Measurements from ENCODE around the gene SLC41A3.

Gene SLC41A3

DNA sequence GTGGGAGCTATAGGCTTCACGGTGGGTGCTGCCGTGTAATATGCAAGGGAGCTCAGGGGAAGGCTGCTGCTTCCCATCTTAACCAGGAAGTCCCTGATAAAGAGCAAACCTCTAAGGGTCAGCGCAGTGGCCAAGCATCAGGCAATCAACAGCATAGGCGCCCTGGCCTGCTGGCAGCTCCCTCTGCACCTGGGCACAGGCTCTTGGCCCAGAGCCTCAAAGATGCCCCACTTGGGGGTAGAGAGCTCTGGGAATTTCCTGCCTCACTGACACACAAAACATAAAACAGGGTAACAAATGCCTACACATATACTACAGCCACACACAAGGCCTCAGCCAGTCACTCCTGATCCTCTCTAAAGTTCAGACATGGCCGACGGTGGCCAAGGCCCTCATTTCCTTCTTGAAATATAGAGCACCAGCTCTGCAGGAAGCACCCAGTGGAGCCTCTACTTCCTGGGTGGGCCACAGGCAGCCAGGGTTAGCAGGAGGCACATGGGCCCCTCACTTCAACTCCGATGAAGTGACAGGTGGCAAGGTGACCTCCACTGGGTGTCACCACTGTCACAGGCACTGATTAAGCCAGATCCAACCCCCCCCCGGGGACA is 20.5 kb downstream of the SLC41A3 start:
- DNase-seq (ENCODE audit: low read depth, low spot score) = no peak

DNA sequence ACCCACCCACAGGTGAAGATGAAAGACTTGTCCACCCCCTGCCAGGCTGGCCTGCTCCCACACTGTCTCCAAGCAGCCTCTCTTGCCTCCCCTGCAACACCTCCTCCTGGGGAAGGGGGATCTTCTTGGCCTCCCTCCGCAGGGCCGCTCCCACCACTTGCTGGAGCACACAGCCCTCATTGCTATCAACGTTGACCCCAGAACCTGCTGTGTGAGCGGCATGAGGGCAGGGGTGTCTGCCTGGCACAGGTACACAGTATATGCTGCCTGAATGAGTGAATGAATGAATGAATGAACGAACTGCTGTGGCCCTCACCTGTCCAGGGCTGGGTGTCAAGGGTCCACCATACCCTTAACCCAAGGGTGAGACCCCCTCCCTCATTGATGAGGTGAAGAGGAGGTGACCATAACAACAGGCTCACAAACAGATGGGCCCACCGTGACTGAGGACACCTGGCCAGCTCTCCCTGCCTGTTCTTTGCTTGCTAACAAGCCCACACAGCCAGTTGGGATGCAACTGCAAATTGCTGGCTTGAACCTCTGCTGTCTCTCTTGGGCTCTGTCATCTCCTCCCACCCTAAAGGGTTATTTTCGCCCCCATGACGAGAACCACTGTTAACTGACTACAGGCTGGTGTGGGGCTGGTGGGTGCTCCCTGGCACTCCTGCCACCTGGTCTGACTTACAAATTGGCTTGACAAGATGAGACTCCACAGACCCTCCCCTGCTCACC is 22.5 kb downstream of the SLC41A3 start:
- no peak overlapping the region for H3K4me3 ChIP-seq (ENCODE audit: low read length)
- no peak for DNase-seq (ENCODE audit: low read depth, low spot score)

More for the DNA sequence above, 20.5 kb downstream of the SLC41A3 start:
- H3K4me3 ChIP-seq (ENCODE audit: low read length) = no peak overlapping the region

DNA sequence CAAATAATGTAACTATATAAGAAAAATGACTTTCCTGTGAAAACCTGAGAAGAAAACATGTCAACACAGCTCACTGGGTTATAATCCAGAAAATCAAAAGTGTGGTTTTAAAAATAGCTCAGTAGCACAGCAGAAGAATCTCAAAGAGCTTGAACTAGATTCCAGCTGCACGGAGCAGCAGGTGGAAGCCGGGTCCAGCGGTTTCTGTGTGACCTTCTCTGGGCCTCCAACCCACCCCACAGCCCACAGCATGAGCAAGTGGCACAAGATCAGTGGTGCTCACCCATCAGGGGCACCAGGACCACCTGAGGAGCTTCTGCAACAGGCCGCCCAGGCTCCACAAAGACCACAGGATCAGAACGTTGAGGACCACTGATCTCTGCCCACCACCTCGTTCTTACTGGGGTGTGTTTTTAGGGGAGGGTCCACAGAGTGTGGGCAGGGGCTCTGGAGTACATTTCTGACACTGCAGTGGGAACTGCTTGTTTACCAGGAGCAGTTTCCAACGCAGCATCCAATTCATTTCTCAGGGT is 23.2 kb downstream of the SLC41A3 start:
- no peak overlapping the region for H3K4me3 ChIP-seq (ENCODE audit: low read length)

DNA sequence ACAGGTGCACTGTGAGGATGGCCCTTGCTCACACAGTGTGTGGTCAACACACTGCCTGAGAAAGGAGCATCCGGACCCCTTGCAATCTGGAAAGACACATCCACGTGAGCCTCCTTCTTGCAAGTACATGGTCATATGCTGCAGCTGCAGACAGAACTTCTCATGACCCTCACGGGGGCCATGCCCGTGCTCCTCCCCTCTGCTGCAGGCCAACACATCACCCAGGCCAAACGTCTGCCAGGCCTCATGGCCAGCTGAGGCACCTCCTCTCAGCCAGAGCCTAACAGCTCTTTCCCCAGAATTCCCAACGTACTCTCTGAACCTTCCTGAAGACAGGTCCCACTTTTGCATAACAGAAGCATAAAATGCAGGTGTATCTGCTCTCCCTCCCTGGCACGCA is 25.3 kb downstream of the SLC41A3 start:
- no peak overlapping the region for H3K4me3 ChIP-seq (ENCODE audit: low read length)
- DNase-seq (ENCODE audit: low read depth, low spot score) = no peak

More for the DNA sequence above, 23.2 kb downstream of the SLC41A3 start:
- no peak for DNase-seq (ENCODE audit: low read depth, low spot score)

DNA sequence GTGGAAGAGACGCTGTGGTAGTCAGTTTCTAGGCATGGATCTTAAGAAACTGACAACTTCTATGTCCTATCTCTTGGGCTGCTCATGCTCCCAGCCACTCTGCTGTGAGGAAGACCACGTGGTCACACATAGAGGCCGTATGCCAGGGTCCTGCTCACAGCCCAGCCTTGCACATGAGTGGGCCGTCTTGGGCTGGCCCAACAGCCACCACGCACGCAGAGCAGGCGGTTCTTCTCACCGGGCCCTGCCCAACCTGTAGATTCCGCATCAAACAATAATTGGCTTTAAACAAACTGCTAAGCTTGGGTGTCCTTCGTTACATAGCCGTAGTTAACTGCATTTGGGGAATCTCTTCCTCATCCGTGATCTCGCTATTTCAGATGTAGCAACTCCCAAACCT is 26.0 kb downstream of the SLC41A3 start:
- no peak for DNase-seq (ENCODE audit: low read depth, low spot score)
- no peak overlapping the region for H3K4me3 ChIP-seq (ENCODE audit: low read length)

DNA sequence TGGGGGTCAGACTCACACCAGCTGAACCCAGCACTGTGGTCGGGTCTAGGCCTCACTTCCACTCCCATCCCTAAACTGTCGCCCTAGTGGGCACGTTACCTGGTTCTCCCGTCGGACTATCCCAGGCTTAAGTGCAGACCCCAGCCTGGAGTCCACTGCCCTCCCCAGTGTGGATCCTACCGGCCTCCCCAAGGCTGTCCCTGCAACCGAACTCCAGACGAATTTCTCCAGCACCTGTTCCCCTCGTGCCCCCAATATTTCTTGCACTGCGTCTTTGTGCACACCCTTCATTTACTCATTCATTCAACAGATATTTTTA is 26.5 kb downstream of the SLC41A3 start:
- DNase-seq (ENCODE audit: low read depth, low spot score) = no peak
- H3K4me3 ChIP-seq (ENCODE audit: low read length) = no peak overlapping the region

DNA sequence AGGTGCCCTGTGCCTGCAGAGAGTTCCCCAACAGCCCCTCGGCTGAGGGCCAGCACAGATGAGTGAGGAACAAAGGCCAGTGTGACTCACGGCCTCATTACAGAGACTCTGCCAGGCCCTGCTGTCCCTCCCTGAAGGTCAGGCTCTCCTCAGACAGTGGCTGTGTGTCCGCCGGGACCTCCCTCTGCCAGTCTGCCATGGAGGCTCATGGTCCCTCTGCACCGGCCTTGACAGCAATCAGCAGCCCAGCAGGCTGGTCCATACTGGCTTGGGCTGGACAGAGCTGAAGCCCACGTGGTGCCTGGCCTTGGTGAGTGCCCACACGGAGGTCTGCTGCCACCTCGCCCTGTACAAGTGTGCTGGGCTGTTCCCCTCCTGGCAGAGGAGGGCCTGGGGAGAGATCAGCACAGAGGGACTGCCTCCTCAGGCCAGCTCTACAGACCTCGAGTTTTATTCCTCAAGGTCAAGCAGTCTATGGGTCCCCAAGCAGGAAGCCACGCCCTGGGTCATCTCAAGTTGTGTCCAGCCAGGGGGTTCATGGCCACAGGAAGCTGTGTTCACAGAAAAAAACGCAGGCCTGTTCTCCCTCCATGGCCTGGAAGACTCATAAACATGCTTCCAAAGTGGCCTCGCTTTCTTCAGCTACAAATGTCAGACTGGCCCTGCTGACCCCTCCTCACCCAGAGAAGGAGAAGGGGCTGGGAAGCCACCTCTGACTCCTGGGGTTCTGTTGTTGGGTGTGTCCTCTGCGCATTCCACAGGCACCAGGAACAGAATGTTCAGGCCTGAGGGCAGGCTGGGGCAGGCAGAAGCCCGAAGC is 27.0 kb downstream of the SLC41A3 start:
- no peak for DNase-seq (ENCODE audit: low read depth, low spot score)
- no peak overlapping the region for H3K4me3 ChIP-seq (ENCODE audit: low read length)

DNA sequence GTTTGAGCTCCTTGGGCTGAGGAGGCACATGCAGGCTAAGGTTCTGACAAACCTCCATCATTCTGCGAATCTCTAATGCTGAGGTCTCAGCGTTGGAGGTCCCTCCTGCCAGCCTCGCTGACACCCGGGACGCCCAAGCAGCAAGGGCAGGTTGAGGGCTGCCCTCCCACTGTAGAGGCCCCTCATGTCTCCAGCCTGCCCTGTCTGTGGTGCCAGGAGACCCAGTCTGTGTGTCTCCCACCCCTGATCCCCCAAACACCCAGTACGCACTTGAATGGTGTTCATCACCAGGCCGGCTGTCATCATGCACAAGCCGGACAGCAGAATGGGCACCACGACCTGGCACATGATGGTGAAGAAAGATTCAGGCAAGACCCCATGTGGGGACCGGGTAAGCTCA is 27.8 kb downstream of the SLC41A3 start:
- no peak for DNase-seq (ENCODE audit: low read depth, low spot score)
- H3K4me3 ChIP-seq (ENCODE audit: low read length) = no peak overlapping the region

DNA sequence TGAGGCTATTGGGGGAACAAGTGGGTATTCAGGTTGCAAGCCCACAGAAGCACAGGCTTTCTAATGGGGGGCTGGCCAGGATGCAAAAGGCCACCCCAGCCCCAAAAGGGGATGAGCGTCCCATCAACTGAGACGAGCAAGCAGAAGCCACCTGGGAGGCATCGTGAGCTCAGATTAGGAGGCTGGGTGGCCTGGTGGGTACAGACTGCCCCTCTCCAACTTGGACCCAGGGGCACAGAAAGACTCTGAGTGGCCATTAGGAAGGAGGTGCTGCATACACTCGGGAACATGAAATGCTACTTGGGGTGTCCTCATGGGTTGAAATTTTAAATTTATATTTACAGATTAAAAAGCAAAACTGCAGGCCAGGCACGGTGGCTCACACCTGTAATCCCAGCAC is 29.1 kb downstream of the SLC41A3 start:
- no peak for DNase-seq (ENCODE audit: low read depth, low spot score)

DNA sequence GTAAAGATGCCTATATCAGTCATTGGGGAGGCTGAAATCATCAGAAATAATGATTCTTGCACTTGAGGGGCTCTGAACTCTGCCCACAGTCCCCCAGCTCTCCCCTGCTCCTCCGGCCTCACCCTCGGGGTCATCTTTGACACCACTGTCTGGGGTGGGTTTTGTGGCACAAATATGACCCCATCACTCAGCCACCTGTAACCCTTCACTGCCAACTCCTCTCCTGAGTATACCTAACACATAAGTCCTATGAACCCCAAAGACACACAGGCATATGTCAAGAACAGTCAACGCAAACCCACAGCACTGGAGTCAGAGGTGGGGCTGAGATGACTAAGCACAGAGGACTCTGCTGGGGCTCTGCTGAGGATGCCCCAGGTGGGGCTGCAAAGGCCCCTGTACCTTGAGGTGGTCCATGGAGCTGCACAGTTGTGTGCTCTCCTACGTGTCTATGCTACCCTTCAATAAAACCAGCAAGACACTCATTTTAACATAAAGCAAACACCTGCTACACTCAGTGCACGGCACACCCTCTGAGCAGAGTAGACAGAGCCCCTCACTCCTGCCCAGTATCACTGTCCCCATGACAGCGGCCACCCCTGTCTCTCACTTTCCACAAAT is 29.9 kb downstream of the SLC41A3 start:
- no peak overlapping the region for H3K4me3 ChIP-seq (ENCODE audit: low read length)
- DNase-seq (ENCODE audit: low read depth, low spot score) = no peak

More for the DNA sequence above, 29.1 kb downstream of the SLC41A3 start:
- no peak overlapping the region for H3K4me3 ChIP-seq (ENCODE audit: low read length)

DNA sequence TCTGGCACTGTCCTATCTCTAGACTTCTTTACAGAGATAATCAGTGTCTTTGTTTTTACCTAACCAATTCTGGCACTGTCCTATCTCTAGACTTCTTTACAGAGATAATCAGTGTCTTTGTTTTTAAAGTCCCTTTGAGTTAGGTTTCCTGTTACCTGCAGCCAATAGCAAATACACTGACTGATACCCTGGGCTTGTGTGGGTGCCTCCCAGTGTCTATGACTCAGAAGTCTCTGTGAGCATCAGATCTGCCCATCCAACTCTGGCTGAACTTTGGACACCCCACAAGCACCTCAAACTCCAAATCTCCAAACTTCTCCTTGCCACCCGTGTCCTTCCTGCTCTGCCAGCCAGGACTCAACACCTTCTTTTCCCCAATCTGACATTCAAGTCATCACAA is 30.4 kb downstream of the SLC41A3 start:
- no peak overlapping the region for H3K4me3 ChIP-seq (ENCODE audit: low read length)
- no peak for DNase-seq (ENCODE audit: low read depth, low spot score)

DNA sequence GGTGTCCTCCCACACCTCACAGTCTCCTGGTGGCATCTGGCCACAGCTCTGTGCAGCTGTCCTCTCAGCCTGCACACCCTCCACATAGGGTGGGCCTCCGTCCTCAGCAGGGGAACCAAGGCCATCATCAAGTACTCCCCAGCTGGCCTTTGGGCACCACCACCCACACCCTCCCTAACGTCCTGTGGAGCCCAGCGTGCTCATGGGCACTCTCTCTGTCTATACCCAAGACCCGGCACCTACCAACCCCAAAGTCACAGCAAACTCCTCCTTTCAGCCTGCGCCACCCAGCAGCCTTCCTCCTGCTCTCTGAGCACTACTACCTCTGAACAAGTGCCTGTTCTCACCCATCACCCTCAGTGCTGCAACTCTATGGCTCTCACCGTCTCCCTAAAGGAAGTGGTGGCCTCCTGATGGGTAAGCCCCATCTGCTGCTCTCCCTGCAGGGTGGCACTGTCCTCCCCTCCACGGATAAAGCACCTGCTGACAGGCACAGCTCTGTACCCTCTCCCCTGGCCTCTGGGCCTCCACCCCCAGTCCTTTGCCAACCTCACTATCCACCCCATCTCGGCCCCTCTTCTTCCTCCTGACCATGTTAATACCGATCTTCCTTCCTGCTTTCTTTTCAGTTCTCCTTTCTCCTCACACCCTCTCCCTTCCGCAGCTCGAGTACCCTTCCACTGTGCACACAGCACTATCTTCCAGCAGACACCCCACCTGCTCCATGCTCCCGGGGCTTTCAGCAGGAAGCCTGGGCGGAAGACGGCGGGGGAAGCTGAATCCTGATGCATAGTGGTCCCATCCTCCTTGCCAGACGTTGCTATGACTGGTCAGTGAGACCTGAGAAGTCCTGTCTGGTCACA is 31.5 kb downstream of the SLC41A3 start:
- no peak overlapping the region for H3K4me3 ChIP-seq (ENCODE audit: low read length)
- DNase-seq (ENCODE audit: low read depth, low spot score) = peak; percentile 67

DNA sequence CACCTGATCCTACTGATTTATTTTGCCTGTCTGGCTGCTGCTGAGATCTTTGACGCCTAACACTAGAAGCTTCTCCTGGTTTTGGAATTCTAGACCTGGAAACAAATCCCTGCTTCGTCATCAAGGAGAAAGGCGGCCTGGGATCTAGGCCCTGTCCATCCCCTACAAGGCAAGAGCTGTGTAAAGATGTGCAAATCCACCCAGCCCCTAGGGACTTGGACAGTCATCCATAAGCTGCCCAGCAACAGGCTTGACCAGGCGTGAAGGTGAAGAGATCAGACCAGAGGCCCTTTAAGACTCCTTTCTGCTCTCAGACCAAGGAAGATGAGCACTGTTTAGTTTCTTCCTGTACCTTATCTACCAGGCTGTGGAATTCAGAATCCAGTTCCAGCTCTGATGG is 32.2 kb downstream of the SLC41A3 start:
- no peak for DNase-seq (ENCODE audit: low read depth, low spot score)
- H3K4me3 ChIP-seq (ENCODE audit: low read length) = no peak overlapping the region

DNA sequence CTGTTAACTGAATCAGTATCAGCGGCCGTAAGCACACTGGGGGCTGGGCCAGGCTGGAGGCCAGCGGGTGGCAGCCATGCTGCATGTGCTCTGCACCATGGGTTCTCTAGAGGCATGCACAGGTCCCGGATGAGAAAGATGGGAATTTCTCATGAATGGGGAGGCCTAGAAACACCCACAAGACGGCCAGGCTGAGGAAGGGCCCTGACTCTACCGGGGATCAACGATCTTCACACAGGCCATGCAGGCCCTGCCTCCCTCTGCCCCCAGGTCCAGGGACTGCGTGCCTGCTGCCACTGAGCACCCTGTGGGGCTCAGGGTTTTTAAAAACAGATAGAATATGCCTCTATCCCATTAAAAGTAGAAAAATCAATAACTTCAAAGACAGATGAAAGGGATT is 32.7 kb downstream of the SLC41A3 start:
- no peak for DNase-seq (ENCODE audit: low read depth, low spot score)
- H3K4me3 ChIP-seq (ENCODE audit: low read length) = no peak overlapping the region

DNA sequence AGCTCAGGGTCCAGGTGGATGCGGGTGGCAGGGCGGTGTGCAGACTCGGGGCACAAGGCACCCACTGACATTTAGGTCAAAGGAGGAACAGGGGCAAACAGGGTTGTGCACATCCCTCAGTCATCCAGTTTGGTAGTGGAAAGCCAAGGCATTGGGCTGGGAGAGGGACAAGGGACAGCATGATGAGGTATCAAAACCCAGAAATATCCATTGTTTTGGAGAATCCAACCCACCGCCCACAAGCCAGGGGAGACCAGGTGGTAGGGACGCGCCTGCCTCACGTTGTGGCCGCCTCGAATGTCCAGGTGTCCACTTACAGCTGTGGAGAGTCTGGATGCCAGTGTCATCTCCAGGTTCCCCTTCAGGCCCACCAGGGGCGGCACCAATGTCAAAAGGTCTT is 33.3 kb downstream of the SLC41A3 start:
- no peak overlapping the region for H3K4me3 ChIP-seq (ENCODE audit: low read length)
- DNase-seq (ENCODE audit: low read depth, low spot score) = no peak

DNA sequence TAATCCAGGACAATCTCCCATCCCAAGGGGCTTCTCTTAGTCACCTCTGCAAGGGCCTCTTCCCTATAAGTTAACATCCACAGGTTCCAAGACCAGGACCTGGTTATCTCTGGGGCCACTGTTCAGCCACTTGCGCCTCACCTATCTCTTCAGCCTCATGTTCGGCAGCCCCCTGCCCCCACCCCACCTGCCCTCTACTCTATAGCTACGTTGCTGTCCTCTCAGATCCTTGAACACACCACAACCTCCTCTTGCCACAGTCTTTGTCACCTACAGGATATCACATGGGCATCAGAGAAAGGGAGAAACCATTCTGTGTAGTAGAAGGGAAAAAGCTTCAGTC is 33.9 kb downstream of the SLC41A3 start:
- no peak for DNase-seq (ENCODE audit: low read depth, low spot score)
- no peak overlapping the region for H3K4me3 ChIP-seq (ENCODE audit: low read length)

DNA sequence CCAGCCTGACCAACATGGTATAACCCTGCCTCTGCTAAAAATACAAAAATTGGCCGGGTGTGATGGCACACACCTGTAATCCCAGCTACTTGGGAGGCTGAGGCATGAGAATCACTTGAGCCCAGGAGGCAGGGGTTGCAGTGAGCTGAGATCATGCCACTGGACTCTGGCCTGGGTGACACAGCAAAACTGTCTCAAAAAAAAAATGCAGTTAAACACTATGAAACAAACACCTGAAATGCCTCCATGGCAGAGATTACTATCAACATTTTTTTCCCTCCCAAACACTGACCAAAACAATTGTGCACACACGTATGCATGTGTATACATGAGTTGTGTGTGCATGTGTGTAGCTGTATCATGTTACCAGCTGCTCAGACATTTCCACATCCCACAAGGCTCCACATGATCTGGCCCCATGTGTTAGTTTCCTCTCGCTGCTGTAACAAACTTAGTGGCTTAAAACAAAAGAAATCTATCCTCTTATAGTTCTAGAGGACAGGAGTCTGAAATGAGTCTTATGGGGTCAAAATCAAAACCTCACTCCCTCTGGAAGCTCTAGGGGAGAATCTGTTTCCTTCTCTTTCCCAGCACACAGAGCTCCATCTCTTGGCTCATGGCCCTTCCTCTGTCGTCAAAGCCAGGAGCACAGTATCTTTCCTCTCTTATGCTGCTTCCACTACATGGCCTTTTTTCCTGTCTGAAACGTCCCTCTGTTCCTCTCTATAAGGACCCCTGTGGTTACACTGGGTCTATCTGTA is 34.5 kb downstream of the SLC41A3 start:
- no peak overlapping the region for H3K4me3 ChIP-seq (ENCODE audit: low read length)
- no peak for DNase-seq (ENCODE audit: low read depth, low spot score)

DNA sequence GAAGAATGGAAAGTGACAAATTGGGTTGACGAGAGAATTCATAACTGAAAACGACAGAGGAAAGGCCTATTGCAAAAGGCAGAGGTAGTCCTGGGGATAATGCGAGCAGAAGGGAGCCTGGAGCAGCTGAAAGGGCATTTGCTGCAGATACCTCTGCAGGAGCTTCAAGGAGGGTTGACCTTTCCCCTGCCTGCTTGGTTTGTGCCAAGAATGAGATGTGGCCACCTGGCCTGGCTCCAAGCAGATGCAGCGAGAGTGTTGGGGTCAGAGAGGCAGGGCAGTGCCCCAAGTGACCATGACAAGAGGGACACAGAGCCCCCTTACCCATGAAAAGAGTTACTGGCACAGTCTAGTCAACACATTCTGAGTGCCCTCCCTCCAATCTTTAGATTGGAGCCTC is 43.5 kb downstream of the SLC41A3 start:
- no peak overlapping the region for H3K4me3 ChIP-seq (ENCODE audit: low read length)
- DNase-seq (ENCODE audit: low read depth, low spot score) = no peak

Data from Jurkat, Clone E6-1 (cell line).